Cardiac muscle cell (in vitro differentiated cells and primary cell): Measurements from ENCODE around the gene DNM2. TPM values are rescaled to one million over a fixed set of nuclear protein-coding genes. Genes with fewer than 3 reads are reported as not detected.
"Not testable (repeated sequence)": the region's sequence is repeated elsewhere in the genome, so short reads cannot be mapped to it uniquely, and the experiment has no call there.

Experiments used
- DNase-seq, 2 donors: peaks; one replicate each; pipeline versions ENCODE4 v3.0.0 to v3.0.0-alpha.2; 2010 to 2017; ENCODE audit warnings: low read depth in 1 of 2, low spot score in 1 of 2
- H3K27ac ChIP-seq: fragments of 200-600 bp; sonication (generic); 2 replicates; pipeline ENCODE4 v1.5.1; 2016
- H3K27me3 ChIP-seq: fragments of 200-600 bp; sonication (generic); 2 replicates; pipeline ENCODE4 v1.6.0; 2016; ENCODE audit warnings: control low read depth
- H3K36me3 ChIP-seq: fragments of 200-600 bp; sonication (generic); 2 replicates; pipeline ENCODE4 v1.5.1; 2016; ENCODE audit warnings: control low read depth
- H3K4me1 ChIP-seq: fragments of 200-600 bp; sonication (generic); 2 replicates; pipeline ENCODE4 v1.8.1; 2017; ENCODE audit warnings: low read depth, mild to moderate bottlenecking, mixed run types
- H3K4me3 ChIP-seq: fragments of 200-600 bp; sonication (generic); 2 replicates; pipeline ENCODE4 v1.5.1; 2016; ENCODE audit warnings: mild to moderate bottlenecking
- H3K9me3 ChIP-seq: fragments of 200-600 bp; sonication (generic); 2 replicates; pipeline ENCODE4 v1.5.1; 2017; ENCODE audit warnings: low read depth, mild to moderate bottlenecking, control low read depth
- polyA plus RNA-seq: library from polyadenylated mRNA; unstranded; fragments of >200 nt; fragmentation: Nextera tagmentation; extraction: Ambion mirVana; gene quantifications from 2 replicates; pipeline ENCODE4 v1.2.1, GENCODE V29; 2016
- total RNA-seq: library from RNA; depleted of rRNA; stranded (reverse); fragments of >200 nt; gene quantifications from 2 replicates; pipeline ENCODE4 v1.2.3, GENCODE V29; 2016
- TF ChIP-seq, protein P1 (sequence below): IDR thresholded peaks from 2 replicates; pipeline ENCODE4 v1.5.1; 2012; ENCODE audit warnings: low read depth, mild to moderate bottlenecking, low read length

Gene DNM2
- total and polyA plus RNA-seq, 2 experiments from 2014 or later: 122 to 132 TPM

DNA sequence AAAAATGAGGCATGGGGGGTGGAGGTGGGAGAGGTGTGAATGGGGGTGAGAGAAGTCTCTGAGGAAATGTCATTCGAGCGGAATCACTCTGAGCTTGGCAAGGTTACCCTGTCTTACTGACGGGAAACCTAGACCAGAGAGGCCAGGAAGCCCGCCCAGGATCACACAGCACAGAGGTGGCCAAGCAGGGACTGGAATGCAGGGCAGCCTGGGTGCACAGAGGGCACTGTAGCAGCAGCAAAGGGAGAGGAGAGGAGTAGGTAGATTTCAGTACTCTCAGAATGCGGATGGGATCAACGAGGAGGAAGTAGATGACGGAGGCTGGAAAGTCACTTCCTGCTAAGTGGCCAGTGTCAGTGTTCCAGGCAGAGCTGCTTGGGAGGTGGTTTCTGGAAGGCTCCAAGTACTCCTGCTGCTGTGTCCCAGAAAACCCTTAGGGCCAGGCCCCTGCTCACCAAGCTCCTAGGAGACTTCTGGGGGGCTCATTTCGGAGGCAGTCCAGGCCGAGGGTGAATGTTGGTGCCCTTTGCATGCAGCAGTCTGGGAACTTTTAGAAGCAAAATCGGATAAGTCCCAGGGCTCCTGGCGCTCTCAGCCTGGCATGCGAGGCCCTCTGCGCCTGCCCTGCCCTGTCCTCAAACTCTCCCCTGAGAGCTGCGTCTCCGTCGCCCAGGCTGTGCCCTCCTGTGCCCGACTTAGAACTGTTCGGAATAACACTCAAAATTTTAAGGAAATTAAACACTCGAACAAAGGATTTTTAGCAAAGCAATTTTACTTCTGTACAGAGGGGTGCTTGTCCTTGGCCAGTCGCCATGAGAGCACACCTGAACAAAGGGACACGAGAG, 33.5 kb downstream of the DNM2 start:
- Histone ChIP-seq H3K27ac (peak overlapping the region; percentile 65), H3K27me3 (no peaks in the 10 kb centered on the region), H3K4me3 (no peak overlapping the region), H3K36me3 (no peaks in the 10 kb centered on the region), H3K4me1 (peaks cover 5% of the 10 kb centered on the region), H3K9me3 (no peaks in the 10 kb centered on the region)
- TF ChIP-seq, protein P1, sequence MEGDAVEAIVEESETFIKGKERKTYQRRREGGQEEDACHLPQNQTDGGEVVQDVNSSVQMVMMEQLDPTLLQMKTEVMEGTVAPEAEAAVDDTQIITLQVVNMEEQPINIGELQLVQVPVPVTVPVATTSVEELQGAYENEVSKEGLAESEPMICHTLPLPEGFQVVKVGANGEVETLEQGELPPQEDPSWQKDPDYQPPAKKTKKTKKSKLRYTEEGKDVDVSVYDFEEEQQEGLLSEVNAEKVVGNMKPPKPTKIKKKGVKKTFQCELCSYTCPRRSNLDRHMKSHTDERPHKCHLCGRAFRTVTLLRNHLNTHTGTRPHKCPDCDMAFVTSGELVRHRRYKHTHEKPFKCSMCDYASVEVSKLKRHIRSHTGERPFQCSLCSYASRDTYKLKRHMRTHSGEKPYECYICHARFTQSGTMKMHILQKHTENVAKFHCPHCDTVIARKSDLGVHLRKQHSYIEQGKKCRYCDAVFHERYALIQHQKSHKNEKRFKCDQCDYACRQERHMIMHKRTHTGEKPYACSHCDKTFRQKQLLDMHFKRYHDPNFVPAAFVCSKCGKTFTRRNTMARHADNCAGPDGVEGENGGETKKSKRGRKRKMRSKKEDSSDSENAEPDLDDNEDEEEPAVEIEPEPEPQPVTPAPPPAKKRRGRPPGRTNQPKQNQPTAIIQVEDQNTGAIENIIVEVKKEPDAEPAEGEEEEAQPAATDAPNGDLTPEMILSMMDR: no peak
- no peak for DNase-seq

DNA sequence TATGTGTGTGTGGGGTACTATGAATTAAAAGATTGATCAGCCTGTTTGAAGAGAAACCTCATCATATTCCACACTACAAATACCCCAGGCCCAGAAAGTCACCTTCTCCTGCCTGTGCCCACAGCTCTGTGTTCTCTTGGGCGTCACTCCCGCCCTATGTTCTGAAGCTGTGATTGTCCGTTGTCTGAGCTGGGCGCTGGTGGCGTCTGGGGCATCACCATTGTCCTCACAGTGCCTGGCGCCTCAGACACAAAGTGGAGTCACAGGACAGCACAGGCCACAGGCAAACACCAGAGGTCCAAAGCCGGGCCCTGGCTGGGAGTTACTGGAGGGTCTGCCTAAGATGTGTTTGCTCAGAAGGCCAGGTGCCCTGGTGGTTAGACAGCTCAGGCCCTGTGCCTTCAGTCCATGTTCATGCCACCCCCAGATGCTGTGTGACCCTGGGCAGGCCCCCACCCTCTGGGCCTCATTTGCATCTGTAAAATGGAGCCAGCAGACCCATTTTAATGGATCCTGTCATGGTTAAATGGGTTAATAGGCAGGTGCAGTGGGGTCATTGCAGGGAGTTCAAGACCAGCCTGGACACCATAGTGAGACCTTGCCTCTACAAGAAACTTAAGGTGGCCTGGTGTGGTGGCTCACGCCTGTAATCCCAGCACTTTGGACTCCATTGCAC, 34.5 kb downstream of the DNM2 start:
- no peak for DNase-seq
- H3K4me3 ChIP-seq: no peak overlapping the region
- no peaks in the 10 kb centered on the region for H3K27me3 ChIP-seq
- H3K4me1 ChIP-seq: peaks cover 5% of the 10 kb centered on the region
- H3K36me3 ChIP-seq: no peaks in the 10 kb centered on the region
- H3K27ac ChIP-seq: peak overlapping the region; percentile 65
- H3K9me3 ChIP-seq: no peaks in the 10 kb centered on the region
- TF ChIP-seq, protein P1: no peak

DNA sequence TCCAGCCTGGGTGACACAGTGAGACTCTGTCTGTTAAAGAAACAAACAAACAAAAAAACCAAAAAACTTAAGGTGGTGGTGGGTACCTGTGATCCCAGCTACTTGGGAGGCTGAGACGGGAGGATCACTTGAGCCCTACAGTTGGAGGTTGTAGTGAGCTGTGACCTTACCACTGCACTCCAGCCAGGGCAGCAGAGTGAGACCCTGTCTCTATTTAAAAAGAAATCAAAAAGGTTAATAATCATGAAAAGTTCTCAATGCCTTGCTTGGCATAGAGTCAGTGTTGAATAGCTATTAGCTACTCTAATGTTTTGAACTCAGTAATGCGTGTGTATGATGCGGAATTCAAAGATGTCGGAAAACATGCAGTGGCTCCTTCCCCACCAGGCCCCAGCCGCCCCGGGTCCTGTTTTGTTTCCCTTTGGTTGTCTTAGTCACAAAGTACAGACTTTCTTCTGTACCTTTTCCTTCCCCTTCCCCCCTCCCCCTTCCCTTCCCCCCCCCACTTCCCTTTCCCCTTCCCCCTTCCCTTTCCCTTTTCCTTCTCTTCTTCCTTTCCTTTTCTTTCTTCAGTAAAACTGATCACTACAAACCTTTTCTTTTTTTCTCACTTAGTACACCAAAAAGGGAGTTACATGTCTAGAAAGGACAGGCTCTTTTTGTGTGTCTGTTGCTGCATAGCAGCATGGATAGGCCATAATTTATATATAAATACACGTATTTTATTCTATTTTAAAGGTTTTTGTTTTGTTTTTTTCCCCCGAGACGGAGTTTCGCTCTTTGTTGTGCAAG, 35.2 kb downstream of the DNM2 start:
- Histone ChIP-seq H3K27ac (no peak overlapping the region), H3K27me3 (no peaks in the 10 kb centered on the region), H3K36me3 (no peaks in the 10 kb centered on the region), H3K4me1 (peaks cover 5% of the 10 kb centered on the region), H3K9me3 (no peaks in the 10 kb centered on the region), H3K4me3 (no peak overlapping the region)
- TF ChIP-seq, protein P1: no peak
- no peak for DNase-seq

DNA sequence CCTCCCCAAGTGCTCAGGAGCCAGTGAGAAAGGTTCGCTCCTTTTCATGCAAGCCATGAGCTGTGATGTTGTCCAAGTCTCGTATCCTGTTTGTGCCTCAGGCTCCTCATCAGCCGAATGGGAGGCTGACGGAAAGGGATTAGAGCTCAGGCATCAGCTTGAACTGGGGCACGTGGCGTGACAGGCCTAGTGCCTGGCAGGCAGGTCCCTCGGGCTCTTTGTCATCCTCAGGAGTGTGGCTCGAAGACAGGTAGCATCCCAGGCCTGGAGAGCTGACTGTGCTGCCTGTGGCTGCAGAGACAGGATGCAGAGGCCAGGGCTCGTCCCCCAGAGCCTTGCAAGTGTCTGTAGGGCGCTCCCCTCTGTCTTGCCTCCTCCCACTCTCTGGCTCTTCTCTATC, 38.5 kb downstream of the DNM2 start:
- Histone ChIP-seq H3K4me1 (no peaks in the 10 kb centered on the region), H3K27ac (no peak overlapping the region), H3K4me3 (no peak overlapping the region), H3K27me3 (no peaks in the 10 kb centered on the region), H3K36me3 (no peaks in the 10 kb centered on the region), H3K9me3 (no peaks in the 10 kb centered on the region)
- TF ChIP-seq, protein P1: no peak
- DNase-seq: no peak

DNA sequence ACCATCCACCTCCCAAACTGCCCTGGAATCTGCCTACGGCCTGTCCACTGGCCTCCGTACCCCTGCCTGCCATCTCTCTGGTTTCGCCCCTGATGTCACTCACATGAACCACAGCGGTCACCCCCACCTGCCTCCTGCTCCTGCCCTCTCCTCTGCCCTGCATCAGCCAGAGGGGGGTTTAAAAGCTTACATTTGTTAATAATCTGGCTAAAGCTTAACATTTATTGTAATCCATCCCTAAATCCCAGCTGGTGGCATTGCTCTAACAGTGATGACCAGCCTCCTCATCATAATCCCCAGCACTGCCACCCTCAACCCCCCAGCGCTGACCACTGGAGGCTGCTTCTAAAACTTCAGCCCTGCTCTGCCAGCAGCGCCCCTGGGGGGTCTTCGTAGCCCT, 38.9 kb downstream of the DNM2 start:
- H3K9me3 ChIP-seq: no peaks in the 10 kb centered on the region
- no peak overlapping the region for H3K27ac ChIP-seq
- H3K4me1 ChIP-seq: no peaks in the 10 kb centered on the region
- no peak for DNase-seq
- no peak overlapping the region for H3K4me3 ChIP-seq
- TF ChIP-seq, protein P1: no peak
- no peaks in the 10 kb centered on the region for H3K27me3 ChIP-seq
- no peaks in the 10 kb centered on the region for H3K36me3 ChIP-seq

DNA sequence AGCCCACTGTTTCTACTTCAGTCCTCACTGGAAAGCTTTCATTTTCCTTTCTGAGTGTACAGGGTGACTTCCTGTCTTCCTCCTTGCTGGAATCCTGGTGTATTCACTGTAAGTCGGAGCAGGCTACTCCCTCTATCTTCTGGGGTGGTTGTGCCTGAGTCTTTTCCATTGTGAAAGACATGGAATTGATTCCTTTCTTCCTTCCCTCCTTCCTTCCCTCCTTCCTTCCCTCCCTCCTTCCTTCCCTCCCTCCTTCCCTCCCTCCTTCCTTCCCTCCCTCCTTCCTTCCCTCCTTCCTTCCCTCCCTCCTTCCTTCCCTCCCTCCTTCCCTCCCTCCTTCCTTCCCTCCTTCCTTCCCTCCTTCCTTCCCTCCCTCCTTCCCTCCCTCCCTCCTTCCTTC, 40.2 kb downstream of the DNM2 start:
- H3K36me3 ChIP-seq, DNase-seq, H3K27me3 ChIP-seq, H3K27ac ChIP-seq, H3K4me1 ChIP-seq, H3K4me3 ChIP-seq, H3K9me3 ChIP-seq: not testable (repeated sequence)
